Mammary epithelial cell (primary cell): Measurements from ENCODE around the gene HNRNPA1.

Source experiments
- CTCF ChIP-seq, 2 donors: IDR thresholded peaks in 1 of 2; conservative IDR thresholded peaks in 1 of 2; 2 replicates each; pipeline ENCODE4 v1.5.1; 2011 to 2012; ENCODE audit warnings: inconsistent platforms in 2 of 2, low read length in 2 of 2, mild to moderate bottlenecking in 2 of 2, control low read depth in 1 of 2, low read depth in 1 of 2; ENCODE audit not compliant: insufficient read depth in 1 of 2; ENCODE audit errors: extremely low read depth in 1 of 2
- EZH2 ChIP-seq: IDR thresholded peaks from 2 replicates; pipeline ENCODE4 v1.6.1; 2012; ENCODE audit warnings: low read length, inconsistent platforms, borderline replicate concordance

GRCh38 chr12:54294953-54295566 lies 14.5 kb downstream of the HNRNPA1 start:
- TF ChIP-seq CTCF (conservative IDR thresholded peaks at IDR 0.05 in 1 of 2, IDR thresholded peaks at IDR 0.05 in 1 of 2; ENCODE audit: extremely low read depth in 1 of 2, insufficient read depth in 1 of 2, low read depth in 1 of 2, low read length in 2 of 2), result no peak
- no peak for TF ChIP-seq EZH2
